HG02610 (cell line): Measurements from ENCODE around the gene AP1M2.

Experiments used
- ATAC-seq: cut with Tn5 transposase; IDR thresholded peaks from one replicate; pipeline ENCODE4 v1.9.1; 2021; ENCODE audit warnings: mild to moderate bottlenecking, moderate library complexity; ENCODE audit not compliant: unreplicated experiment

Gene AP1M2

DNA sequence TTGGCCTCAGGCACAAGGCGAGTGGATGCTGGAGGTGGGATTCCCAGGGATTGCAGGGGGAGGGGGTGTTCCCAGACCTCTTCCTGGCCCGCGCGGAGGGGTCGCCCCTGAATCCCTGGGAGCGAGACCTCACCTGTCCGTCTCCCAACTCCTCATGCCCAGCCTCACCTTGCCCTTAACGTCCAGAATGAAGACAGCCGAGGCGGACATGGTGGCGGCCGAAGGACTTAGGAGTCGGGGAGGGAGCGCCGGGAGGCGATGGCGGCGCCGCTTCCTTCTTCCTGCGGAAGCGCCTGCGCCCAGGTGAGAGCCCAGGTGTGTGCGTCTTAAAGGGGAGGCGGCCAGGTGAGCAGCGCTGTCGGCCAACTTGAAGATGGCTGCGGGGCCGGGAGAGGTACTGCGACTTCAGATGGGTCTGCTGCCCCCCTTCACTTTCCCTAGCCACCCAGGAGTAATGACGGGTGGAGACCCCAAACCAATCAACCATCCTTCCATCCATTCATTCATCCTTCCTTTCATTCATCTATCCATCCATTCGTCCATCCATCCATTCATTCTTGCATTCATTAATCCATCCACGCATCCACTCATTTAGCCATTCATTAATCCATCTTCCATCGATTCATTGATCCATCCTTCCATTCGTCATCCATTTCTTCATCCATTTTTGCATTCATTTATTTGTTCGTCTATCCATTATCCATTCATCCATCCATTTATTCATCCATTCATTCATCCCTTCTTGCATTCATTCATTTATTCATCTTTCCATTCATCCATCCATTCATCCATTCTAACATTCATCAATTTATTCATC is at the start of gene AP1M2:
Gene AP1M2, minus strand, starts transcription at position 291 of the 817 bp plus-strand sequence. Its CDS starts 81 bp downstream, at position 210.
- no peak for ATAC-seq

DNA sequence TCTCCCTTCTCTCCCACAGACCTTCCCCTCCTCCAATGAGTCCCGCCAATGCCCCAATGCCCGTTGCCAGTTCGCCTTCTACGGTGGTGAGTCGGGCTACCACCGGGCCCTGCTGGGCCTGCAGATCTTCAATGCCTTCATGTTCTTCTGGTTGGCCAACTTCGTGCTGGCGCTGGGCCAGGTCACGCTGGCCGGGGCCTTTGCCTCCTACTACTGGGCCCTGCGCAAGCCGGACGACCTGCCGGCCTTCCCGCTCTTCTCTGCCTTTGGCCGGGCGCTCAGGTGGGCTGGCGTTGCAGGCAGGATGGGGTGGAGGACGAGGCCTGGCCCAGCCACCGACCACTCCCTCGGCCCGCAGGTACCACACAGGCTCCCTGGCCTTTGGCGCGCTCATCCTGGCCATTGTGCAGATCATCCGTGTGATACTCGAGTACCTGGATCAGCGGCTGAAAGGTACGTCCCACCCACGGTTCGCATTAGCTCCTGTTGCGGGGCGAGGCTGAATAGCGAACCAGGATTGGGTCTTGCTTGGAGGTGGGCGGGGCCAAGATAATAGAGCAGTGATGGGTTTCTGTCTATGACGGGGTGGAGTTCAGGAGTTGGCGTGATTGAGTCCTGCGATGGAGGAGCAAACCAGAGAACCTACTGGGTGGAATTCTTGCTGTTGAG is 49.3 kb upstream of the AP1M2 start:
- no peak for ATAC-seq

DNA sequence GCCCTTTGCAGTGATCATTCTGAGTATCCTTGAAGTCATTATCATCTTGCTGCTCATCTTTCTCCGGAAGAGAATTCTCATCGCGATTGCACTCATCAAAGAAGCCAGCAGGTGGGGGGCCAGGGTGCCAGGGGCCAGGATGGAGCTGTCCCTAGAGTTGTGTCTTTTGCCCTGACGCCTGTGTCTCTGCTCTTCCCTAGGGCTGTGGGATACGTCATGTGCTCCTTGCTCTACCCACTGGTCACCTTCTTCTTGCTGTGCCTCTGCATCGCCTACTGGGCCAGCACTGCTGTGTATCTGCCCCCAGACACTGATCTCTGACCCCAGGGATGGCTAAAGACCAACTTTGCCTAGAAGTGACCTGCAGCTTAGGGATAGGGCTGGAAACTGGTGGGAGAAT is 47.9 kb upstream of the AP1M2 start:
- no peak for ATAC-seq

DNA sequence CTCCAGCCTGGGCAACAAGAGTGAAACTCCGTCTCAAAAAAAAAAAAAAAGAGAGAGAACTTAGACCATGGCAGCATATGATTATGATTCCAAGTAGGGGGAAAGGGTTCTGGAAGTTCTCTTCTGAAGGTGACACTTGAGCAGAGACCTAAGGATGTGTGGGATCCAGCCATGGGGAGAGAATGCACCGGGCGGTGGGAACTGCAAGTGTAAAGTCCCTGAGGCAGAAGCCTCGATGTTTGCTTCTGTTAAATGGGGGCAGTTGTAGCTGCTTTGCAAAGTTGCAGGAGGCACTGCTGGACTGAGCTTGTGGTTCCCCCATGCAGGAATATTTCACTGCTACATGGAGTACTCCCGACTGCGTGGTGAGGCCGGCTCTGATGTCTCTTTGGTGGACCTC is 47.3 kb upstream of the AP1M2 start:
- ATAC-seq = no peak

DNA sequence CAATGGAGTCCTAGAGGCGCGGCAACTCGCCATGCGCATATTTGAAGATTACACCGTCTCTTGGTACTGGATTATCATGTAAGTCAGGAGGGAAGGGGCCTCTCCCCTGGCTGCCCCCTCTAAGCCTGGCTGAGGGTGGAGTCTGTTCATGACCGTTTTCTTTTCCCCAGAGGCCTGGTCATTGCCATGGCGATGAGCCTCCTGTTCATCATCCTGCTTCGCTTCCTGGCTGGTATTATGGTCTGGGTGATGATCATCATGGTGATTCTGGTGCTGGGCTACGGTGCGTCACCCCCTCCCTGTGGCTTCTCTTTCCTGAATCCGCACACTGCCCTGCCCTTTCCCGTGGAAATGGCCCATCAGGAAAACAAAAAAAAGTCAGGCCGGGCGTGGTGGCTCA is 44.8 kb upstream of the AP1M2 start:
- ATAC-seq = no peak

DNA sequence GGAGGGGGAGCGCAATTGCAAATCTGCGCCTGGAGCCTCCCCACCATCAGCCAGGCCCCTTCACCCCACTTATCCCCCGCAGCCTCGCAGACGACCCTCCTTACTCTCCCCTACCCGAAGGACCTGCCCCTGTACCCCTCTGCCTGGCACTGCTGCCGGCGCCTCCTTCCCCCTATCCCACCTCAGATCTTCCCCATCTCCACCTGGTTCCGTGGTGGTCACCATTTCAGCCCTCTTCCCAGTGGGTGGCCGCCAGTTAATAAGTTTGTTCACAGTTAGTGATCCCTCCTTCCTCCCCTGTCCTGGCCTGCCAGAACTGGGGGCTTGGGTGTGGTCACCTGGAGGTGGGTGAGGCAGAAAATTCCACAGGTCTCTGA is 38.6 kb upstream of the AP1M2 start:
- no peak for ATAC-seq

DNA sequence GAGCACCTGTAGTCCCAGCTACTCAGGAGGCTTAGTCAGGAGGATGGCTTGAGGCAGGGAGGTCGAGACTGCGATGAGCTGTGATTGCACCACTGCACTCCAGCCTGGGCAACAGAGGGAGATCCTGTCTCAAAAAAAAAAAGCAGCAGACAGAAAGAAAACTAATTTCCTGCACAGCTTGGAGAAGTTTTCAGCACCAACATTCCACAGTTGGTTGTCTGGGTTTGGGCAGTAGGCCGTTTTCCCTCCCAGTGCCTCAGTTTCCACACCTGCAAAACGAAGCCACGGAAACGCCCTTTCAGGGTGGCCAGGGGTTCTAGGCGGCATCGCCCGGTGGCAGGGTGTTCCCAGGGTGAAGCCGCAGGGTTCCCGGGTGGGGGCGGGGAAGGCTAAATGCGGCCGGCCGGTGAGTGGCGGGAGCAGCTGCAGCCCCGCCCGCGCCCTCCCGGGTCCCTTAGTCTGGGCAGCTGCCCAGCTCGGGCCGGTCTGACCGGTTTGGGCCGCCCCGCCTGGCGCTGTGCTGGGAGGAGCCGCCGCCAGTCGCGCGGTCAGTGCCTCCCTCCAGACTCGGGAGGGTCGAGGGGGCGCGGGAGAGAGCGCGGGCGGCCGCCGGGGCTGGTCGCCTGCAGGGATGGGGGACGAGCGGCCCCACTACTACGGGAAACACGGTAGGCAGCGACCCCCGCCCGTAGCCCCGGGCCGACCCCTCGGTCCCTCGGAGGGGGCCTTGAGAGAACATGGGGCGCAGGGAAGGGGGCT is 38.1 kb upstream of the AP1M2 start, which contains the start of gene SLC44A2:
Gene SLC44A2, plus strand, starts transcription at position 551 of the 759 bp plus-strand sequence. Its CDS starts 81 bp downstream, at position 632.
- ATAC-seq = no peak

DNA sequence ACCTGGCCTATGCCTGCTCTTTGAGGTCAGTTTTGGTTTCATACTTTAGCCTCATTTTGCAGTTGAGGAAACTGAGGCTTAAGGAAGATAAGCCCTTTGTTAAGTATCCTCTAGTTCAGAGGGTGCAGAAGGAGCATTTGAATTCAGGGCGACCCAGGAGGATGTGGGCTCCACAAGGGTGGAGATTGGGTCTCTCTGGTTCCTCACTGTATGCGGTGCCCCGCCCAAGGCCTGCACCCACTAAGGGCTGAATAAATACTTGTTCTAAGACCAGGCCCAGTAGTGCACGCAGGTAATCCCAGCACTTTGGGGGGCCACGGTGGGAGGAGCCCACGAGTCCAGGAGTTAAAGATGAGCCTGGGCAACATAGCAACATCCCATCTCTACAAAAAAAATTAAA is 37.5 kb upstream of the AP1M2 start:
- no peak for ATAC-seq

DNA sequence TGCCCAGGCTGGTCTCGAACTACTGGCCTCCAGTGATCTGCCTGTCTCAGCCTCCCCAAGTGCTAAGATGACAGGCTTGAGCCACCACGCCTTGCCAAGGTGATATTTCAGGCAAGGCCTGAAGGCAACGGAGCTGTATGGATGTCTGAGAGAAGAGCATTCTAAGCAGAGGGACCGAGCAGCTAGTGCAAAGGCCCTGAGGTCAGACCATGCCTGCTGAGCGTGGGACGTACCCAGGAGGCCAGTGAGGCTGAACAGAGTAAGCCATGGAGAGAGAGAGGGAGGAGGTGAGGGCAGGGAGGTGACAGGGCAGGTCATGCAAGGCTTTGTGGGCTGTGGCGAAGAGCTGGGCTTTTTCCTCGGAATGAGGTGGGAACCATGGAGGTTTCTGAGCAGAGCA is 34.9 kb upstream of the AP1M2 start:
- ATAC-seq = no peak

DNA sequence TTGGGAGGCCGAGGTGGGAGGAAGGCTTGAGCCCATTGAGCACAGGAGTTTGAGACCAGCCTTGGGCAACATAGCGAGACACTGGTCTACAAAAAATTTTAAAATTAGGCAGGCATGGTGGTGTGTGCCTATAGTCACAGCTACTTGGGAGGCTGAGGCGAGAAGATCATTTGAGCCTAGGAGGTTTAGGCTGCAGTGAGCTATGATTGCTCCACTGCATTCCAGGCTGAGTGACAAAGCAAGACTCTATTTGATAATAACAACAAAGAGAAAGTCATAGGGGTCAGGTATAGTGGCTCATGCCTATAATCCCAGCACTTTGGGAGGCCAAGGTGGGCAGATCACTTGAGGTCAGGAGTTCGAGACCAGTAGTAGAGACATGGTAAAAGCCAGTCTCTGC is 33.7 kb upstream of the AP1M2 start:
- no peak for ATAC-seq

DNA sequence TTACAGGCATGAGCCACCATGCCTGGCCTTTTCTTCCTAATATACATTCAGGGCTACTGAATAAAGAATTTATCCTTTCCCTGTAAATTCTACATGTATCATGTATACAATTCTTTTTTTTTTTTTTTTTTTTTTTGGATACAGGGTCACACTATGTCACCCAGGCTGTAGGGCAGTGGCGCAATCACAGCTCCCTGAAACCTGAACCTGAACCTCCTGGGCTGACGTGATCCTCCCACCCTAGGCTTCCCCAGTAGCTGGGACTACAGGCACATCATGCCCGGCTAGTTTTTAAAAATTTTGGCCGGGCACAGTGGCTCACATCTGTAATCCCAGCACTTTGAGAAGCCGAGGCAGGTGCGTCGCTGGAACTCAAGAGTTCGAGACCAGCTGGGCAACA is 31.7 kb upstream of the AP1M2 start:
- no peak for ATAC-seq

DNA sequence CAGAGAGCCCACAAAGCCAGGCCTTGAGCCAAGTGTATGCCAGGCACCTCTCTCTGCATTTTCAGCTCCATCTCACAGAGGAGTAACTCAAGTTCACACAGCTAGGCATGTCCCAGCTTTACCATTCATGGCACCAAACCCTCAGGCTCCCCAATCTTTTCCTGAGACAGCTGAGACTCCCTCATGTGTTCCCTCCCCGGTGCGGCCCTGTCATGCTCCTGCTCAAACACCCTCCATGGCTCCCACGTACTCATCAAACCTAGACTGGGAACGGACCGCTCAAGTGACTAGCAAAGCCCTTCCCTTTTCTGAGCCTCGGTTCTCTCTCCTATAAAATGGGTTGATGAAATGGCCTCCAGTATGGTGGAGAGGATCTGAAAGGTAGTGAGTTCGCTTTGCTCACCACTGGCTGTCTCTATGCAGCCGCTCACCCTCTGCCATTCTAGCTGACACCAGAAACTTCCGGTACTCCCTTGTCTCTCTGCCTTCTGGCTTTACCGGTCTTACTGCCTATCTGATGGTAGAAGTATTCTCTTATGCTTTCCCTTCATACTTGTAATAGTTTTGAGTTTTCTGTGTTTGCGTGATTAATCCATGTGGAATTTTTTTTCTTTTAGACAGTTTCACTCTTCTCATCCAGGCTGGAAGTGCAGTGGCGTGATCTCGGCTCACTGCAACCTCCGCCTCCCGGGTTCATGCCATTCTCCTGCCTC is 30.5 kb upstream of the AP1M2 start:
- ATAC-seq = no peak

DNA sequence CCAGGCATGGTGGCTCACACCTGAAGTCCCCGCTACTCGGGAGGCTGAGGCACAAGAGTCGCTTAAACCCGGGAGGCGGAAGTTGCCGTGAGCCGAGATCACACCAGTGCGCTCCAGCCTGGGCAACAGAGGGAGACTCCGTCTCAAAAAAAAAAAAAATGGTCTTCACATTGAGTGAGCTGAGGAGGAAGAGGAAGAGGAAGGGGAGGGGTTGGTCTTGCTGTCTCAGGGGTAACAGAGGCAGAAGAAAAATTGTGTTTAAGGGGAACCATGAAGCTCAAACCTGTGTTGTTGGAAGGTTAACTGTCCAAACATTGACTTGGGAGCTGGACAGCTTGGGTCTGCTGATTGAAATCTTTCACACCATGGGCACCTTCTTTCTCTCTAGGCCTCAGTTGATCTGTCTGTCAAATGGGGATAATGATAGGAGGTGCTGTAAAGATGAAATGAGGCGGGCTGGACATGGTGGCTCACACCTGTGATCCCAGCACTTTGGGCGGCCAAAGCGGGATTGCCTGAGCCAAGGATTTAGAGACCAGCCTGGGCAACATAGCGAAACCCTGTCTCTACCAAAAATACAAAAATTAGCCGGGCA is 28.4 kb upstream of the AP1M2 start:
- no peak for ATAC-seq

DNA sequence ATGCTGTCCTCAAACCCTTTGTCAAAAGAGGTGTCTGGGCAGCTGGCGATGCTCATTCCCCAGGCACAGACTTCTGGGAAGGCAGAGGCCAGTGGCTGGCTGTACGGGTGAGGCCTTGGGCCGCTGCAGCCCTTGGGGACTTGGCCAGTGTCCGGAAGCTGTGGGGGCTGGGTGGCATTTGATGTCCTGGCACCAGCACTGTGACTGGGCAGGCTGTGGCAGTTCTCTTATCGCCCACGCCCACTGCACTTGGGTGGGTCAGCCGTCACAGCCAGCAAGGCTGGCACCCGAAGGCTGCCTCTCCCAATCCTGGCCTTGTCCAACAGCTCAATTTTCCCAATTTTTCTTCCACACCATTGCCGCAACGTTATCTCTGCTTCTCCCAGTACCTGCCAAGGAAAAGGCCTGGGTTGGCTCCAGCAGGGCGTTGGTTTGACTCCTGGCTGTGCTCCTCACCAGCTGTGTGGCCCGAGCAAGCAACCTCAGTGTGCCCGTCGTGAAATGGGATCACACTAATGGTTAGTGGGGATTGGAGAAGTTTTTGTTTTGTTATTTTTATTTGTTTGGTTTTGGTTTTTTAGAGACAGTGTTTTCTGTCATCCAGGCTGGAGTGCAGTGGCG is 25.5 kb upstream of the AP1M2 start:
- ATAC-seq = no peak

DNA sequence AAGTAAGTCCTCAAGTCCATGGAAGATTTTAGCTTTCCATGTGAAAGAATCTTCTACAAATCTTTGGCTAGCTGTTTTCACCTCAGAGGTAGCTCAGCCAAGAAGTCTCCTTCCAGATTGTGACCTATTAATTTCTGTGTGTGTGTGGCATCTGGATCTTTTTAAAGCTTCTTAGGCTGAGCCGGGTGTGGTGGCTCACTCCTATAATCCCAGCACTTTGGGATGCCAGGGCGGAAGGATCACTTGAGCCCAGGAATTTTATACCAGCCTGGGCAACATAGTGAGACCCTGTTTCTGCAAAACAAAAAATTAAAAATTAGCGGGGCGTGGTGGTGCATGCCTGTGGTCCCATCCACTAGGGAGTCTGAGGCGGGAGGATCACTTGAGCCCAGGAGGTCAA is 24.8 kb upstream of the AP1M2 start:
- no peak for ATAC-seq

DNA sequence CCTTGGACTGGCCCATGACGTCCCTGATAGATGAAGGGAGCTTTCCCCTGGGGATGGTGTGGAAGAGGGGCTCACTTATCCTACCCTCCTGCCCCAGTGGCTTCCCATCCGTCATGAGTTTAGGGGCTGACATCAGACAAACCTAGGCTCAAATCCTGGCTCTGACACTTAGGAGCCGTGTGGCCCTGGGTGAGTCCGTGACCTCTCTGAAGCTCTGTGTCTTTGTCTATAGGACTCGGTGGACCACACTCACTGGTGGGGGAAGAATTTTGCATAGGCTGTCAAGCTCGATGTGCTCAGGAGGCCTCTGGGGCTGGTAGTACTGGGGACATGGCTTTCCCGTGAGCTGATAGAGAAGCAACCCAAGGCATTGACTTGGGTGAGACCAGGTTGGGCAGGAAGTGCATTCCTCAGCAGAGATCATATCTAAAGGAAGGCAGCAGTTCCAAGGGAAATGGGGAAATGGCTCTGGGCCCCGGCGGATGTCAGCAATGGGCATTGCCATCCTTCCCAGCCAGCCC is 17.4 kb upstream of the AP1M2 start:
- peak; percentile 32 for ATAC-seq

DNA sequence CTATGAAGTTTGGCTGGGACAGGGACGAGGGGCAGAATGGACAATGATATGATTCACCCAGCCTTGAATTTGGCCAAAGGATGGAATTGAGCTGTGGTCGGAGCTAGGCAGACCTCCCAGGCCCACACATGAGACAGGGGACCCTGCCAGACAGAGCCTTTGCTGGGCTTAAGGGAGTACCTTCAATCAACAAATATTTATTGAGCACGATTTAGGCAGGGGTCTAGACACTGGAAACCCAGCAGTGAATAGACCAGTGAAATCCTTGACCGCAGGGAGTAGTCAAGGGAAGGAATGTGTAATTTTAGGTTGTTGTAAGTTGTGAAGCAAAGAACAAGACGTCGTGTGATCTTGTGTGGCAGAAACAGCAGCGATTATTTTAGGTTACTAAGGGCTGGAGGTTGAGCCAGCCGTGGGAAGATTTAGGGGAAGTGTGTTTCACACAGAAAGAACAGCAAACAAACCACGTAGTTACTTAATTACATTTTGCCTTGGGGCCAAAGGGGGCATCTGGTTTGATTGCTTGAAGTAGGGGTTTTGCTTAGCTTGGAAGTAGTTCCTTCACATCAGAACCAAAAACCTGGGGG is 16.9 kb upstream of the AP1M2 start:
- ATAC-seq = peak; percentile 28

DNA sequence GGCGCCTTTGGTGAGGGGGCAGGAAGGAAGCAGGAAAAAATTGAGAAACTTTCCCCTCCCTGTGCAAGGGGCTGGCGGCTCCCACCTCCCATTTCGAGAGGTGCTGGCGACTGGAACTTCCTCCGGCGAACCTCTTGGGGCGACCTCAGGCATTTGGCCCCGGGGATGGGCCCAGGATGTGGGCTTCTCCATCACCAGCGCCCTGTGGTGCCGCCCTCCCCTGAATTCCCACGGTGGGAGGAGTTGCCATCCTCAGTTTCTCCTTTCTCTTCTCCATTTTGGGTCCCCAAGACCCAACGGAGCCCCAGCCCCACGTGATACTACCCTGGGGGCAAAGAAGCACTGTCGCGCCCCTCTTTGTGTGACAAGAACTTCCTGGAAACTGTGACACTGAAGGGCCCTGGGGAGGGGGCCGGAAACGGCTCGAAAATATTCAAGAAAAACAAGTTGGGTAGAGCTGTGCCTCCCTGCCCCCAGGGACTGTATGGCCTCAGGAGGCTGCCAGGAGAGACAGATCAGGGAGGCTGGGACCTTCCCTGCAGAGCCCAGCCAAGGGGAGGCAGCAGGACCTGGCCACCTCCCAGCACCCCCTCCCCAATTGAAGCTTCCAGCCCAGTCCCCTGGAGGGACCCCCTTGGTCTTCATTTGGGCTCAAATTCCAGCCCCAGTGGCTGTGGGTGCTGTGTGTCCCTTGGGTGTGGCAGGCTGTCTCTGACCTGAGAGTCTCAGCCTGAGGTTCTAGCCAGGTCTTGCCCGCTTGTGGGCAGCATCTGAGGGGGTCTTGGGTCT is 16.2 kb upstream of the AP1M2 start:
- peak; percentile 35 for ATAC-seq
